Activated T-helper 2 cell treated with anti-CD3 and anti-CD28 coated beads, Interferon-gamma antibody, Interleukin-2, Interleukin-4, amounts not matched to agents 10 μg/mL and 5 μg/mL and 100 μg/mL, durations not matched to agents 14 hours and 24 hours and 36 hours (primary cell): ENCODE data around the gene COG5. TPM values are rescaled to one million over a fixed set of nuclear protein-coding genes. Genes with fewer than 3 reads are reported as not detected.

ENCODE experiments used
- DNase-seq: peaks from one replicate; pipeline ENCODE4 v3.0.0; 2021; ENCODE audit warnings: low spot score
- H3K27ac Mint-ChIP-seq: one replicate; pipeline ENCODE4 v1.8.0; 2021; ENCODE audit warnings: mixed read lengths
- H3K27me3 Mint-ChIP-seq: one replicate; pipeline ENCODE4 v1.8.0; 2021; ENCODE audit warnings: low read depth, mixed read lengths
- H3K36me3 Mint-ChIP-seq: one replicate; pipeline ENCODE4 v1.8.0; 2021; ENCODE audit warnings: low read depth, mixed read lengths
- H3K4me1 Mint-ChIP-seq: one replicate; pipeline ENCODE4 v1.8.0; 2021; ENCODE audit warnings: low read depth, mixed read lengths
- H3K4me3 Mint-ChIP-seq: one replicate; pipeline ENCODE4 v1.8.0; 2021; ENCODE audit warnings: low read depth, mild to moderate bottlenecking, moderate library complexity, mixed read lengths
- H3K9me3 Mint-ChIP-seq: one replicate; pipeline ENCODE4 v1.8.0; 2021; ENCODE audit warnings: mixed read lengths
- intact Hi-C: fragments of 100-400 bp; cut with micrococcal nuclease; formaldehyde crosslinking; loops from one replicate; pipeline ENCODE4 v1.15.1; 2023
- total RNA-seq: library from RNA; stranded (reverse); gene quantifications from 2 replicates; pipeline ENCODE4 v1.2.3, GENCODE V29; 2022

The COG5 gene
- total RNA-seq, 1 donor from 2014 or later = 35.2 TPM

DNA sequence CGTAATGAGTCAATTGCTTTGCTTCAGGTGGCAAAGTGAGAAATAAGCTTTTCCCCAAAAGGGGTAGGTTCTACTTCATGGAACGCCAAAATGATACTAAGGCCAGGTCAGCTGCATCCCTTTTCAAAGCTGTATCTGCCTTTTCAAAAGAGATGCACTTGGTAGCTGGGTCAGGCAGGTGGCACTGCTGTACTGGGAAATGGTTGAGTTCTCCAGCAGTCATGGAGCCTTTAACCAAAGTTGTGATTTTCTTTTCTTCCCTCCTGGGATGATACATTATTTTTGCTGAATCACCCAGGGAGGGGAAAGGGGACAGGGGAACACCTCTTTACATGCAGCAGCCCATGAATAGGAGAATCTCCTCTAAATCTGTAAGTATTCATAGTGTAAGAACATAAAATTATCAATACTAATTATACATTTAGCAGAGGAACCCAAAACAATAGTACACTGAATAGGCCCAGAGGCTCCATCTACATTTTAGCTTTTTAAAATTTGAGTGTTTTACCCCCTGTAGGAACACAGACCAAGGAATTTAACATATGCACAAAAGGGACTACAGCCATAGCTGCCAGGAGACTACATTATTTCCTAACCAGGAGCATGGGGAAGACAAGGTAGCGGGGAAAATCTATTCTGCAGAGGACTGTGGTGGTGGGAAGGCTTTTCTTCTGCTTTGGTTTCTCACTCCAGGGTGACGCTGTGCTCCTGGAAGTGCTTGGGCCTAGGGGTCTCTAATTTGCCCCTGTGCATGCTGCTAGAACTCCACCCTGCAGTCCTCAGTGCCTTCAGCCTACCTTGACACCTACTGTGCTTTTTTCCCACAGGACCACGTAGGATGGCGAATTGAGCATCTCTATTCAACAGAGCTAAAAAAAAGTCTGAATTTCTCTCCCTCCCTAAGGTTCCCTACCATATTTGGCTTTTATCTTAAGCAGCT, 100.3 kb downstream of the COG5 start:
- no peaks in the 10 kb centered on the region for H3K27me3 Mint-ChIP-seq
- intact Hi-C loops = loop anchor here (1.0 to 5.0 kb wide), 4 partner anchors 39 to 416 kb away; partner anchors contain the start of gene SLC26A4
- DNase-seq = peak; percentile 22
- H3K9me3 Mint-ChIP-seq = no peaks in the 10 kb centered on the region
- H3K4me3 Mint-ChIP-seq = no peak overlapping the region
- H3K27ac Mint-ChIP-seq = no peak overlapping the region
- no peaks in the 10 kb centered on the region for H3K36me3 Mint-ChIP-seq
- H3K4me1 Mint-ChIP-seq = no peaks in the 10 kb centered on the region

DNA sequence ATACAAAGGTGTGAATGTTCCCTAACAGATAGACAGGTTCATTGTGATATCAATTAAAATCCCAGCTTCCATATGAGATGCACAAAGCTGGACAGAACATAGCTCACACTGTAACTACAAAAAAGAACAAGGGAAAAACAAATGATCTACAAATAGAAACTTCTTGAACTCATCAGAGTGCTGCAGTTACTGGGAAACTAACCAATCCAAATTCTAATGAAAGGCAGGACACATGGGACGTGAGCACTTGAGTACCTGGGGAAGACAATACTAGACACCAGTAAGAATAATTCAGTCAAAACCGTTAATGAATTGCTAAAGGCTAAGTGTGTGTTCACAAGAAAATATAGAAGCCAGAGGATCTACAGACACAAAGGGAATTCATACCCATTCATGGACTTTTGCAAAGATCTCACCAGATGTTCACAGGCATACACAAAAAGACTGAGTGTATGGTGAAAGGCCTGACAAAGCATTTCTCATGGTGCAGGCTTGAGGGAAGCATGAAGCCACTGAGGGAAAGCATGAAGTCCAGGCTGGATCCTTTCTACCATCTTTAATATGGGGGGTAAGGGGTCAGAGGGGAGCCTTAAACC, 101.7 kb downstream of the COG5 start:
- no peaks in the 10 kb centered on the region for H3K9me3 Mint-ChIP-seq
- H3K27me3 Mint-ChIP-seq = no peaks in the 10 kb centered on the region
- peaks cover 10% of the 10 kb centered on the region for H3K36me3 Mint-ChIP-seq
- intact Hi-C loops = loop anchor here (5.0 kb wide), 2 partner anchors 40 to 200 kb away; partner anchors contain the start of gene SLC26A4
- H3K4me3 Mint-ChIP-seq = no peak overlapping the region
- DNase-seq = no peak
- no peak overlapping the region for H3K27ac Mint-ChIP-seq
- no peaks in the 10 kb centered on the region for H3K4me1 Mint-ChIP-seq

DNA sequence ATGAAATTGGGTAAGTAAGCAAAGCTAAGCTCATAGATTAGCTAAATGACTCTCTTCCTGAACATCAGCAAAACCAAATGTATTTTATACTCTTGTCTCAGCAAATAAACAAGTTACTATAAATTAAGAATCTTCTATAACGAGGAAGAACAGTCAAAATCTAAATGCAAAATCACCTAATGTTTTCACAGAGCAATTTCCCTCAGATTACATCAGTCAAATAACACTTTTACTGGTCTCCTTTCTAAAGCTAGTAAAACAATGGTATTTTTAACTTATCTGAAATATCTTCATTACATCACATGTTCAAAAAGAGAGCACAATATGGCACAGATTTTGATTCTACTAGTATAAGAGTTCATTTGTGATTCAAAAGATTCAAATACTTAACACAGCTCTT, 110.3 kb downstream of the COG5 start:
- Mint-ChIP-seq H3K27me3 (no peaks in the 10 kb centered on the region), H3K4me1 (peaks cover 9% of the 10 kb centered on the region)

DNA sequence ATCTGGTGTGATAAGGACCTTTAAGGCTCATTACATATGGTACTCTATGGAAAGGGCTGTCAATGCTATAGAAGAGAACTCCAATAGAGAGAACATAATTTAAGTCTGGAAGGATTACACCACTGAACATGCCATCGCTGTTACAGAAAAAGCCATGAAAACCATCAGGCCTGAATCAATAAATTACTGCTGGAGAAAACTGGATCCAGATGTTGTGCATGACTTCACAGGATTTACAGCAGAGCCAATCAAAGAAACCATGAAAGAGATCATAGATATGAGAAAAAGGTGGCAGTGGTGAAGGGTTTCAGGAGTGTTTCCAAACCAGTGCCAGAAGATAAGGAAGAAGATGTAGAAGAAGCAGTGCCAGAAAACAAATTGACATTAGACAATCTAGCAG, 112.8 kb downstream of the COG5 start:
- Mint-ChIP-seq H3K9me3 (no peaks in the 10 kb centered on the region), H3K4me3 (no peak overlapping the region), H3K4me1 (peaks cover 14% of the 10 kb centered on the region), H3K36me3 (peaks cover 4% of the 10 kb centered on the region), H3K27ac (no peak overlapping the region), H3K27me3 (no peaks in the 10 kb centered on the region)
- intact Hi-C loops = no loop called here
- no peak for DNase-seq

More for the DNA sequence above, 110.3 kb downstream of the COG5 start:
- no peak overlapping the region for H3K4me3 Mint-ChIP-seq
- H3K27ac Mint-ChIP-seq = no peak overlapping the region
- intact Hi-C loops = no loop called here
- no peak for DNase-seq
- no peaks in the 10 kb centered on the region for H3K9me3 Mint-ChIP-seq
- H3K36me3 Mint-ChIP-seq = peaks cover 15% of the 10 kb centered on the region

DNA sequence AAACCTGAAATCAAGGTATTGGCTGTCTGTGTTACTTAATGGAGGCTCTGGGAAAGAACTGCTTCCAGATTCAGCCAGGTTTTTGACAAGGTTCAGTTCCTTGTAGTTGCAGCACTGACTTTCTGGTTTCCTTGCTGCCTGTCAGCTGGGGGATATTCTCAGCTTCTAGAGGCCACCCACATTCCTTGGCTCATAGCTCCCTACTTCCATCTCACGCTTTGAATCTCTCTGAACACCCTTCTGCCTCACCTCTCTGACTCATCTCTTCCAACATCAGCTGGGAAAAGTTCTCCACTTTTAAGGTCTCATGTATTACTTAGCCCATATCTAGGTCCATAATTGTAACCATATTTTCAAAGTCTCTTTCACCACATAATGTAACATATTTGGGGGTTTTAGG, 116.7 kb downstream of the COG5 start:
- intact Hi-C loops = no loop called here
- H3K9me3 Mint-ChIP-seq = peaks cover 6% of the 10 kb centered on the region
- peaks cover 14% of the 10 kb centered on the region for H3K4me1 Mint-ChIP-seq
- DNase-seq = no peak
- no peak overlapping the region for H3K27ac Mint-ChIP-seq
- no peak overlapping the region for H3K4me3 Mint-ChIP-seq
- H3K36me3 Mint-ChIP-seq = peaks cover 9% of the 10 kb centered on the region
- H3K27me3 Mint-ChIP-seq = no peaks in the 10 kb centered on the region

DNA sequence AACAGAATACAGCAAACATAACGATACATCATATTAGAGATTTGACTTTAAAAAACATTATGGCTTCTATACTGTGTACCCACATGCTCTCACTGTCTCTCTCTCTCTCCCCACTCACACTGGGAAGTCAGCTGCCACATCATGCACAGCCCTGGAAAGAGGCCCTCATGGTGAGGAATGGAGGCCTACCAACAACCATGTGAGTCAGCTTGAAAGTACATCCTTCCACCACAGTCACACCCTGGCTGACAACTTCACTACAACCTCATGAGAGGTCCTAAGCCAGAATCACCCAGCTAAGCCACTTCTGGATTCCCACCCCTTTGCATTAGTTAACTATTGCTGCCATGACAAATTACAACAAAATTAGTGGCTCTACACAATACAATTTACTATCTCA, 117.2 kb downstream of the COG5 start:
- peaks cover 9% of the 10 kb centered on the region for H3K36me3 Mint-ChIP-seq
- peaks cover 14% of the 10 kb centered on the region for H3K4me1 Mint-ChIP-seq
- H3K9me3 Mint-ChIP-seq = peaks cover 11% of the 10 kb centered on the region
- no peak for DNase-seq
- intact Hi-C loops = no loop called here
- H3K4me3 Mint-ChIP-seq = no peak overlapping the region
- no peak overlapping the region for H3K27ac Mint-ChIP-seq
- no peaks in the 10 kb centered on the region for H3K27me3 Mint-ChIP-seq

DNA sequence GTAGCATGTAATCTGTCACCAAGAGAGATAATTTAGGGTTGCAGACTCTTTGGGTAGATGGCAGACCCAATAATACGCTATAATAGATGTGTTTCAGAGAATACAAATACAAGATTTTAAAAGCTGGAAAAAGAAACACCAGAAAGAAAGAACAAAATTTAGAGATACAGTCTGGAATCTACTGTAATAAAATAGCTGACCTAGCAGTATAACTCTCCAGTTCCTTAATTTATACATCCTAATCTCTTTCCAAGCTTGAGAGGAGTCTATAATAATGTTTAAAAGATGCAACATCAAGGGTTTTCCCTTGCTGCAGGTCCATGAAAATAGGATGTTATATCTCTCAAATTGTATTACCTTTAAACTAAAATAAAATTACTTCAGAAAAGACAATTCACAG, 121.0 kb downstream of the COG5 start:
- DNase-seq = no peak
- peaks cover 5% of the 10 kb centered on the region for H3K36me3 Mint-ChIP-seq
- H3K9me3 Mint-ChIP-seq = peaks cover 11% of the 10 kb centered on the region
- peaks cover 4% of the 10 kb centered on the region for H3K4me1 Mint-ChIP-seq
- intact Hi-C loops = no loop called here
- no peaks in the 10 kb centered on the region for H3K27me3 Mint-ChIP-seq
- H3K27ac Mint-ChIP-seq = no peak overlapping the region
- no peak overlapping the region for H3K4me3 Mint-ChIP-seq

DNA sequence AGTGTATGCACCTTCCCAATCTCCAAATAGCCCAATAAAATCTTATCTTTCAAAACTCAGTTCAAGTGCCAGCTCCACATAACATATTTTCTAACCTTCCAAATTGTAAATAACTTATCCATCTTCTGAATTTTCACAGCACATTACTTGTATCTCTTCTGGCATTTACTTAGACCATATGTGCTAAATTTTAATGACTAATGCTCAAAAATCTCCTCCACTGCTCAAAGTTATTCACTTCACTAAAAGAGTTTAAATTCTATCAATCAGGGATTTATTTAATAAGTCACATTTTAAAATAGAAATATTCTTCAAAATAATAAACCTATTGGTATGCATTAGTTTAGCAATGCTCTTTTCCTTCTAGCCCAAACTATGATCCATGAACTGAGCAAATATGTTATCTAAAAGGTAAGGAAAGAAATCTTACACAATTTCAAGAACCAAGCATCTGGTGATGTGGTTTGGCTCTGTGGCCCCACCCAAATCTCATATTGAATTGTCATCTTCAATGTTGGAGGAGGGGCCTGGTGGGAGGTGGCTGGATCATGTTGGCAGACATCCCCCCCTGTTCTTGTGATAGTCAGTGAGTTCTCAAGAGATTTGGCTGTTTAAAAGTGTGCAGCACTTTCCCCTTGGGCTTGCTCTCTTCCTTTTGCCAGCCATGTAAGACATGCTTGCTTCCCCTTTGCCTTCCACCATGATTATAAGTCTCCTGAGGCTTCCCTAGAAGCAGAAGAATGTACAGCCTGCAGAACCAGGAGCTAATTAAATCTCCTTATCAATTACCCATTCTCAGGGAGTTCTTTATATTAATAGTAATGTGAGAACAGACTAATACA, 121.9 kb downstream of the COG5 start:
- H3K36me3 Mint-ChIP-seq = peaks cover 5% of the 10 kb centered on the region
- peaks cover under 1% of the 10 kb centered on the region for H3K4me1 Mint-ChIP-seq
- H3K27ac Mint-ChIP-seq = no peak overlapping the region
- DNase-seq = no peak
- intact Hi-C loops = no loop called here
- H3K9me3 Mint-ChIP-seq = peaks cover 11% of the 10 kb centered on the region
- no peak overlapping the region for H3K4me3 Mint-ChIP-seq
- no peaks in the 10 kb centered on the region for H3K27me3 Mint-ChIP-seq

DNA sequence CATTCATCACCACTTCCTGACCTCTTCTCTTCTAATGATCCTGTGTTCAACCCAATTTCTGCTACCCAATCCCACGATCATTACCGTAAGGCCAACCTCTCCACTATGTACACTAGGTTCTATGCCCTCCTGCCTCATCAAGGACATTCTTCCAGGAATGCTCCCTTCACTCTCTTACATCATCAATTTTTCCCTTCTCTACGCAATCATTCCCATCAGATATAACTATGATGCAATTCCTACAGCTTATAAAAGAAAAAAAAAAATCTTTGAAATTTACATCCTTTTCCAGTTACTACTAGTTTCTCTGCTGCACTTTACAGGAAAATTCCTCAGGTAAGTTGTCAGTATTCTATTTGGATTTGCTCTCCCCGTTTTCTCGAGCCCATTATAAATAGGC, 124.7 kb downstream of the COG5 start:
- Mint-ChIP-seq H3K36me3 (peaks cover 5% of the 10 kb centered on the region), H3K27me3 (no peaks in the 10 kb centered on the region), H3K27ac (no peak overlapping the region), H3K4me3 (no peak overlapping the region), H3K4me1 (no peaks in the 10 kb centered on the region), H3K9me3 (peaks cover 22% of the 10 kb centered on the region)
- no peak for DNase-seq
- intact Hi-C loops = no loop called here

DNA sequence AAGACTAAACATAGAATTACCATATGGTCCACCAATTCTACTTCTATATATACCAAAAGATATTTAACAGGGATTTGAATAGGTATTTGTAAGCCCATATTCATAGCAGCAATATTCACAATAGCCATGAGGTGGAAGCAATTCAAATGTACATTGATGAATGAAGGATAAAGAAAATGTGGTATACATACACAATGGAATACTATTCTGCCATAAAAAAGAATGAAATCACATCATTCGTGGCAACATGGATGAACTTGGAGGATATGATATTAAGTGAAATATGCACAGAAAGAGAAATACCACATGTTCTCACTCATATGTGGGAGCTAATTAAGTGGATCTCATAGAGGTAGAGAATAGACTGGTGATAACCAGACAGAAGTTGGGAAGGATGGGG, 128.0 kb downstream of the COG5 start:
- H3K36me3 Mint-ChIP-seq = peaks cover under 1% of the 10 kb centered on the region
- no peak overlapping the region for H3K4me3 Mint-ChIP-seq
- peaks cover 18% of the 10 kb centered on the region for H3K9me3 Mint-ChIP-seq
- no peaks in the 10 kb centered on the region for H3K27me3 Mint-ChIP-seq
- no peak for DNase-seq
- intact Hi-C loops = no loop called here
- no peak overlapping the region for H3K27ac Mint-ChIP-seq
- H3K4me1 Mint-ChIP-seq = no peaks in the 10 kb centered on the region

DNA sequence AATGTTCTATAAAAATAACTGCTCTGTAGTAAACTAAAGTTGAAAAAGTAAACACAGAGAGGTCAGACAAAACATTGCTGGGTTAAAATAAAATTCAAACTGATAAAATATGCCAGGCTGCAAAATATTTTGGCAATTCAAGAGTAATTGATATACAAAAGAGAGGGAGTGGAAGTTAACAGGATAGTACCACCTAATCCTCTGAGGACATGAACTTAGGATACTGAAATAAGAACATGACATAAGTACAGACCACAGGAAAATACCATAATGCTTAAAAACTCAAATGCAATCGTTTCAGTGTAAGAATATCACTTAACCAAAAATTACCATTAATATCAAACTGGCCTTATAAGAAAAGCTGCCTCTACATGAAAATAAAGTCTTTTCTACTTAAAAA, 131.5 kb downstream of the COG5 start:
- Mint-ChIP-seq H3K4me1 (no peaks in the 10 kb centered on the region), H3K9me3 (peaks cover 18% of the 10 kb centered on the region), H3K36me3 (peaks cover 4% of the 10 kb centered on the region), H3K4me3 (no peak overlapping the region), H3K27ac (no peak overlapping the region), H3K27me3 (no peaks in the 10 kb centered on the region)
- intact Hi-C loops = no loop called here
- DNase-seq = no peak

DNA sequence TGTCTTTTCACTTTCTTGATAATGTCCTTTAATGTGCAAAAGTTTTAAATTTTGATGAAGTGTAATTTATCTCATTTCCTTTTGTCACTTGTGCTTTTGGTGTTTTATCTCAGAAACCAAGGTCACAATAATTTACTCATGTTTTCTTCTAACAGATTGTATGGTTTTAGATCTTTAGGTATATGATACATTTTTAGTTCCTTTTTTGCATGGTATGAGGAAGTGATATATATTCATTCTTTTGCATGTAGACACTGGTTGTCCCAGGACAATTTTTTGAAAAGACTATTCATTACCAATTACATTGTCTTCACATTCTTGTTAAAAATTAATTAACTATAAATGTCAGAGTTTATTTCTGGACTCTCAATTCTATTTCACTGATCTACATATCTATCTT, 133.7 kb downstream of the COG5 start:
- intact Hi-C loops = no loop called here
- Mint-ChIP-seq H3K9me3 (peaks cover 13% of the 10 kb centered on the region), H3K36me3 (peaks cover 4% of the 10 kb centered on the region), H3K4me3 (no peak overlapping the region), H3K4me1 (no peaks in the 10 kb centered on the region), H3K27me3 (no peaks in the 10 kb centered on the region), H3K27ac (no peak overlapping the region)
- DNase-seq = no peak
